ENCODE data around the gene GMPPA. TPM values are rescaled to one million over a fixed set of nuclear protein-coding genes. Genes with fewer than 3 reads are reported as not detected.

GMPPA gene
- total and polyA plus RNA-seq, 10 donors: 21.2 to 45.5 (median 29.8) TPM

DNA sequence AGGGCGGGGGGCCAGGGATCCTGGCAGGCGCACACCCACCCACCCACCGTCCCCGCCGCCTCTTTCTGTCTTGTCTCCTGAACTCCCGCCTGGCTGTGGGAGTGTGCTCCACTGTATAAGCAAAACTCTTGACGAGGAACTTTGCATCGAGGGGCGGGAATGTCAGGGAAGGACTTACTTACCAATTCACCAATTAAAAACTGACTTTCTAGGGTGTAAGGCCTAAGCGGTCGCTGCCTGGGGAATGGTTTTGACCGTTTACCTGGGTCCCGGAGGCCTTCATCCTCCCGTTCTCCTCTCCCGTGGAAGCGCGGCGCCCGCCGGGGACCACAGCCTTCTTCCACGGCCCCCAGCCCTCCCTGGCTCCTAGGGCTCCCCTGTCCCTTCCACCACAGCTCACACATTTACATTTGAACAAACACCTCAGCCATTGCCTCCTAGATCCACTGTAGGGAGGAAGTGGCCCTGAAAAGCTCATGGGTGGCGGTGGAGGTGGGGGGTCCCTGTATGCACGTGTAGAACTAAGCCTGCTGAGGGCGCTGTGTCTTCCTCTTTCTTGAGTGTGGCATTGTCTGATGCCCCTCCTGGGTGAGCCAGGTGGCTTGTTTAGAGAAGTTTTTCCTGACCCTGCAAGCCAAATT is 24.5 kb downstream of the GMPPA start:
- Histone ChIP-seq H3K4me3 (peak overlapping the region in 3 of 8 donors; percentile 3 to 47 (median 8)), H3K4me1 (peaks cover 6 to 28% (median 17%) of the 10 kb centered on the region in 6 donors), H3K27ac (no peak overlapping the region), H3K9me3 (no peaks in the 10 kb centered on the region), H3K27me3 (replicated peaks in 1 of 7) (peaks cover 6 to 100% (median 68%) of the 10 kb centered on the region in 7 donors), H3K36me3 (no peaks in the 10 kb centered on the region)
- DNase-seq: no peak
- 12 to 20% (median 15%) methylated on average over 12 to 24 of the region's 24 CpGs for WGBS, 5 donors
- TF ChIP-seq, protein P1, sequence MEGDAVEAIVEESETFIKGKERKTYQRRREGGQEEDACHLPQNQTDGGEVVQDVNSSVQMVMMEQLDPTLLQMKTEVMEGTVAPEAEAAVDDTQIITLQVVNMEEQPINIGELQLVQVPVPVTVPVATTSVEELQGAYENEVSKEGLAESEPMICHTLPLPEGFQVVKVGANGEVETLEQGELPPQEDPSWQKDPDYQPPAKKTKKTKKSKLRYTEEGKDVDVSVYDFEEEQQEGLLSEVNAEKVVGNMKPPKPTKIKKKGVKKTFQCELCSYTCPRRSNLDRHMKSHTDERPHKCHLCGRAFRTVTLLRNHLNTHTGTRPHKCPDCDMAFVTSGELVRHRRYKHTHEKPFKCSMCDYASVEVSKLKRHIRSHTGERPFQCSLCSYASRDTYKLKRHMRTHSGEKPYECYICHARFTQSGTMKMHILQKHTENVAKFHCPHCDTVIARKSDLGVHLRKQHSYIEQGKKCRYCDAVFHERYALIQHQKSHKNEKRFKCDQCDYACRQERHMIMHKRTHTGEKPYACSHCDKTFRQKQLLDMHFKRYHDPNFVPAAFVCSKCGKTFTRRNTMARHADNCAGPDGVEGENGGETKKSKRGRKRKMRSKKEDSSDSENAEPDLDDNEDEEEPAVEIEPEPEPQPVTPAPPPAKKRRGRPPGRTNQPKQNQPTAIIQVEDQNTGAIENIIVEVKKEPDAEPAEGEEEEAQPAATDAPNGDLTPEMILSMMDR (IDR thresholded peaks at IDR 0.05 in 8 of 11, conservative IDR thresholded peaks at IDR 0.05 in 3 of 11): no peak
- TF ChIP-seq POLR2A (IDR thresholded peaks at IDR 0.05): no peak
- no peak for TF ChIP-seq POLR2AphosphoS5 (IDR thresholded peaks at IDR 0.05)
- intact Hi-C loops (cut with DNase I; ENCODE audit: low total_unique reads): no loop called here

DNA sequence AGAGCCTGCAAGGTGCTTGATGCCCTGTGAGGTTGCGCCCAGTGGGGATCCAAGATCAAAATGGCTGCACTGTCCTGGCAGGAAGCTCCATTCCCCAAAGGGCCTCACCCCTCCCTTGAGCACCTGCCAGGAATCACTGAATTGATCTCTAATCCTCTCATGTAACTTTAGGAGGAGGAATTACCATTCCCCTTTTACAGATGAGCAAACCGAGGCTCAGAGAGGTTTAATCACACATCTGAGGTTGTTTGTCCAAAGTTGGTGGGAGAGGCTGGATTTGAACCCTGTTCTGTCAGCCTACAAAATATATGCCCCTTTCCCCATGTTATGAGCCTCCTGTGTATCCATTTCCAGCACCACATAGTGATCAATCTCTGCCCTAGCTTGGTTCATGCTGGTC is 26.1 kb downstream of the GMPPA start:
- H3K4me1 ChIP-seq: peaks cover 6 to 28% (median 17%) of the 10 kb centered on the region in 6 donors
- H3K27ac ChIP-seq: no peak overlapping the region
- TF ChIP-seq POLR2A (IDR thresholded peaks at IDR 0.05): no peak
- TF ChIP-seq POLR2AphosphoS5 (IDR thresholded peaks at IDR 0.05): no peak
- TF ChIP-seq, protein P1 (IDR thresholded peaks at IDR 0.05 in 8 of 11, conservative IDR thresholded peaks at IDR 0.05 in 3 of 11): no peak
- no peaks in the 10 kb centered on the region for H3K9me3 ChIP-seq
- H3K27me3 ChIP-seq (replicated peaks in 1 of 7): peaks cover 9 to 100% (median 83%) of the 10 kb centered on the region in 7 donors
- no peaks in the 10 kb centered on the region for H3K36me3 ChIP-seq
- intact Hi-C loops (cut with DNase I; ENCODE audit: low total_unique reads): no loop called here
- no peak for DNase-seq
- WGBS, 5 donors: 70 to 96% (median 90%) methylated on average over 1 to 2 of the region's 2 CpGs
- no peak overlapping the region for H3K4me3 ChIP-seq

DNA sequence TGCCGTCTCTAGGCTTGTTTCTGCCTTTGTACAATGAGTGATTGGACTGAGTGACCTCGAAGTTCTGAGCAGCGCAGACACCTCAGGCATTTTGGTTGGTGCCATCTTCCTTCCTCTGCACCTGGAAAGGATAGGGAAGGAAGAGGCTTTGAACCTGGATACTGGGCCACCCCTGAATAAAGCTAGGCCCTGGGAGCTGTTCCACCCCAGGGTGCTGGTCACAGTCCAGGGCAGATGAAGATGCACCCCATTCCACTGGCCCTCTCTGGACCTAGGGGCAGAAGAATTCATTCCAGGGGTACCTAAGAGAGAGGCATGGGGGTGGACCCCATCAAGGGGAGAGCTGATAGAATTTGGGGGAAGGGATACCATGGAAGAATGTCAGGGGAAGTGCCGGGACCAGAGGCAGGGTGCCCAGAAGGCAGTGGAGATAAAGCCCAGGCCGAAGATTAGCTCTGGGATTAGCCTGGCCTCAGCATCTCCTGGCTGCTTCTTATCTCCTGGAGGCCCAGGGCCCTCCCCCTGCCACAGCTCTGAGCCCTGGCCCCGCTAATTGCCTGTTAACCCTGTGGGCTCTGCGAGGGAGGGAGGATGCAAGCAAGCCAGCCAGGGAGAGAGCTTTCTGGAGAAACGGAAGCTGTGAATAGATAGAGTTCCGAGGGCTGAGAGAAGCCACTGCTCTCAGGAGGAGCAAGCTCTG is 27.0 kb downstream of the GMPPA start:
- peaks cover 11 to 100% (median 82%) of the 10 kb centered on the region in 7 donors for H3K27me3 ChIP-seq (replicated peaks in 1 of 7)
- intact Hi-C loops (cut with DNase I; ENCODE audit: low total_unique reads): no loop called here
- H3K4me3 ChIP-seq: no peak overlapping the region
- H3K27ac ChIP-seq: no peak overlapping the region
- TF ChIP-seq, protein P1 (IDR thresholded peaks at IDR 0.05 in 8 of 11, conservative IDR thresholded peaks at IDR 0.05 in 3 of 11): no peak
- TF ChIP-seq POLR2AphosphoS5 (IDR thresholded peaks at IDR 0.05): no peak
- no peak for DNase-seq
- H3K36me3 ChIP-seq: no peaks in the 10 kb centered on the region
- 39 to 52% (median 46%) methylated on average over 9 of the region's 9 CpGs for WGBS, 5 donors
- H3K4me1 ChIP-seq: peaks cover 6 to 35% (median 22%) of the 10 kb centered on the region in 6 donors
- no peaks in the 10 kb centered on the region for H3K9me3 ChIP-seq

Measured in spleen (tissue), 11 donors.